GM12878 (cell line): ENCODE measurements around the gene LDHAL6B. TPM values are rescaled to one million over a fixed set of nuclear protein-coding genes. Genes with fewer than 3 reads are reported as not detected.

Source experiments
- ATAC-seq: fragments of 200-7000 bp; cut with Tn5 transposase; 3 replicates; pipeline ENCODE4 v1.9.1; 2020; ENCODE audit warnings: mild to moderate bottlenecking, moderate library complexity
- BruUV-seq: library from RNA; stranded (reverse); fragments of 400-500 nt; replicated peaks from 2 replicates; lab custom pipeline; 2021; lab: Mats Ljungman, UMichigan
- CTCF ChIA-PET: fragments of 300-600 bp; sonication (Branson Sonifier 250); formaldehyde crosslinking; extraction: SDS; loops from one replicate; lab custom pipeline; 2021; ENCODE audit warnings: inconsistent platforms; lab: Yijun Ruan, JAX
- POLR2A ChIA-PET: fragments of 350-600 bp; formaldehyde crosslinking; extraction: SDS; loops from one replicate; lab custom pipeline; 2021; ENCODE audit warnings: inconsistent platforms; lab: Charles Lee
- RAD21 ChIA-PET: fragments of 300-600 bp; sonication (Branson Sonifier 250); formaldehyde crosslinking; loops from one replicate; lab custom pipeline; 2023; ENCODE audit warnings: antibody characterized with exemption; ENCODE audit not compliant: unreplicated experiment; lab: Charles Lee
- SMC1A ChIA-PET: fragments of 300-600 bp; sonication (Branson Sonifier 250); formaldehyde crosslinking; loops from one replicate; lab custom pipeline; 2023; ENCODE audit not compliant: unreplicated experiment, uncharacterized antibody; lab: Charles Lee
- DNase-seq: peaks from one replicate; pipeline ENCODE4 v3.0.0-alpha.2; 2011; ENCODE audit warnings: low read depth, low spot score
- FAIRE-seq: peaks from 3 replicates; lab custom pipeline; 2011; peaks lifted over from hg19 to GRCh38; lab: Jason Lieb, UNC
- H2AFZ ChIP-seq: 2 replicates; pipeline ENCODE4 v1.6.0; 2011; ENCODE audit warnings: low read depth, low read length, control low read depth; ENCODE audit not compliant: control insufficient read depth
- H3K27ac ChIP-seq: 2 replicates; pipeline ENCODE4 v1.5.1; 2011; ENCODE audit warnings: control low read depth; ENCODE audit not compliant: control insufficient read depth, insufficient read depth
- H3K27me3 ChIP-seq, 2 experiments: replicated peaks in 1 of 2; 2 replicates each; pipeline versions ENCODE4 v1.6.0 to v1.6.1; 2011; ENCODE audit warnings: low read length in 1 of 2; ENCODE audit not compliant: control insufficient read depth in 2 of 2, insufficient read depth in 2 of 2
- H3K36me3 ChIP-seq, 2 experiments: 2 replicates each; pipeline ENCODE4 v1.5.1; 2011; ENCODE audit warnings: low read length in 1 of 2; ENCODE audit not compliant: control insufficient read depth in 2 of 2, insufficient read depth in 2 of 2
- H3K4me1 ChIP-seq: 2 replicates; pipeline ENCODE4 v1.6.1; 2011; ENCODE audit warnings: mild to moderate bottlenecking, low read length, moderate library complexity, mixed read lengths; ENCODE audit not compliant: control insufficient read depth, insufficient read depth
- H3K4me2 ChIP-seq: 2 replicates; pipeline ENCODE4 v1.6.0; 2011; ENCODE audit warnings: control low read depth; ENCODE audit not compliant: control insufficient read depth, insufficient read depth
- H3K4me3 ChIP-seq: fragments of 200-600 bp; sonication (generic); 2 replicates; pipeline ENCODE4 v1.5.1; 2016
- H3K79me2 ChIP-seq: 2 replicates; pipeline ENCODE4 v1.6.0; 2011; ENCODE audit warnings: low read length; ENCODE audit not compliant: control insufficient read depth, insufficient read depth
- H3K9ac ChIP-seq: 2 replicates; pipeline ENCODE4 v1.8.0; 2011; ENCODE audit warnings: low read length, control low read depth, mixed read lengths; ENCODE audit not compliant: control insufficient read depth, insufficient read depth
- H3K9me3 ChIP-seq: replicated peaks from 3 replicates; pipeline ENCODE4 v1.5.1; 2011; ENCODE audit warnings: mild to moderate bottlenecking, low read length; ENCODE audit not compliant: control insufficient read depth, insufficient read depth
- H4K20me1 ChIP-seq: 2 replicates; pipeline ENCODE4 v1.6.0; 2011; ENCODE audit not compliant: control insufficient read depth, insufficient read depth
- BACH1 ChIP-seq: fragments of 450-650 bp; IDR thresholded peaks from 2 replicates; pipeline ENCODE4 v1.6.1; 2017; ENCODE audit warnings: mild to moderate bottlenecking, borderline replicate concordance
- BMI1 ChIP-seq: fragments of 450-650 bp; IDR thresholded peaks from 2 replicates; pipeline ENCODE4 v1.6.1; 2016; ENCODE audit warnings: mild to moderate bottlenecking, moderate library complexity, borderline replicate concordance
- CBFB ChIP-seq: IDR thresholded peaks from 2 replicates; pipeline ENCODE4 v1.6.1; 2016; ENCODE audit warnings: antibody characterized with exemption, low read depth
- CEBPB ChIP-seq, 2 experiments: fragments of 150-350 bp in 1 of 2; IDR thresholded peaks; 2 replicates each; pipeline ENCODE4 v1.6.1; 2012 to 2014; ENCODE audit warnings: low read depth in 2 of 2, low read length in 2 of 2, borderline replicate concordance in 1 of 2, inconsistent platforms in 1 of 2
- CREB1 ChIP-seq: IDR thresholded peaks from 2 replicates; pipeline ENCODE4 v1.6.1; 2012; ENCODE audit warnings: low read depth, mild to moderate bottlenecking, inconsistent platforms
- EGR1 ChIP-seq, 2 experiments: IDR thresholded peaks; 1 replicate in 1 of 2; 2 replicates in 1 of 2; pipeline ENCODE4 v1.6.1; 2011 to 2012; ENCODE audit warnings: low read depth in 2 of 2, low read length in 2 of 2, borderline replicate concordance in 1 of 2, mild to moderate bottlenecking in 1 of 2, moderate library complexity in 1 of 2
- EZH2 ChIP-seq: IDR thresholded peaks from 2 replicates; pipeline ENCODE4 v1.6.1; 2012; ENCODE audit warnings: low read depth, mild to moderate bottlenecking, control low read depth, inconsistent platforms, low read length, borderline replicate concordance; ENCODE audit not compliant: control insufficient read depth
- IKZF1 ChIP-seq: fragments of 450-650 bp; conservative IDR thresholded peaks from 2 replicates; pipeline ENCODE4 v1.6.1; 2017; ENCODE audit warnings: antibody characterized with exemption, mild to moderate bottlenecking
- JUND ChIP-seq: IDR thresholded peaks from 2 replicates; pipeline ENCODE4 v1.6.1; 2012; ENCODE audit warnings: low read depth, mild to moderate bottlenecking, low read length, improper control_type of control experiment, moderate library complexity
- MYB ChIP-seq: fragments of 150-350 bp; IDR thresholded peaks from 2 replicates; pipeline ENCODE4 v1.6.1; 2014; ENCODE audit warnings: mild to moderate bottlenecking, low read depth, low read length, borderline replicate concordance
- PAX8 ChIP-seq: fragments of 450-650 bp; IDR thresholded peaks from 2 replicates; pipeline ENCODE4 v1.6.1; 2017; ENCODE audit warnings: mild to moderate bottlenecking, moderate library complexity
- POLR2A ChIP-seq: IDR thresholded peaks from 2 replicates; pipeline ENCODE4 v1.6.1; 2011; ENCODE audit warnings: low read depth, mild to moderate bottlenecking, low read length
- SMAD1 ChIP-seq: fragments of 450-650 bp; IDR thresholded peaks from 2 replicates; pipeline ENCODE4 v1.6.1; 2018; ENCODE audit warnings: mild to moderate bottlenecking, low read depth; ENCODE audit not compliant: partially characterized antibody
- SPI1 ChIP-seq: IDR thresholded peaks from 2 replicates; pipeline ENCODE4 v1.6.1; 2011; ENCODE audit warnings: low read depth, mild to moderate bottlenecking, low read length, moderate library complexity, borderline replicate concordance; ENCODE audit not compliant: insufficient read depth
- TCF12 ChIP-seq: IDR thresholded peaks from 2 replicates; pipeline ENCODE4 v1.6.1; 2011; ENCODE audit warnings: low read depth, mild to moderate bottlenecking, low read length
- ZBTB4 ChIP-seq: fragments of 450-650 bp; formaldehyde crosslinking; IDR thresholded peaks from 2 replicates; pipeline ENCODE4 v1.4.0; 2022; ENCODE audit warnings: mild to moderate bottlenecking, moderate library complexity
- WGBS: methylation state at CpG from one replicate; pipeline ENCODE4 v1.1.6; 2016; ENCODE audit warnings: low lambda C conversion rate; ENCODE audit not compliant: insufficient replicate concordance, insufficient coverage; ENCODE audit errors: missing lambda C conversion rate; 5-methylcytosine and 5-hydroxymethylcytosine counted together
- in situ Hi-C: fragments of 300-500 bp; cut with MboI; formaldehyde crosslinking; loops from 9 replicates; pipeline ENCODE4 v1.14.3; 2018; ENCODE audit warnings: mixed read lengths
- intact Hi-C: fragments of 100-400 bp; cut with micrococcal nuclease; formaldehyde crosslinking; loops from one replicate; pipeline ENCODE4 v1.14.2; 2022; ENCODE audit not compliant: unreplicated experiment
- polyA plus RNA-seq, 11 experiments: library from polyadenylated mRNA; depleted of rRNA in 4 of 11; unstranded in 6 of 11; stranded (reverse) in 5 of 11; fragments of >200 nt; fragmentation: Nextera tagmentation in 4 of 11; fragmentation: Illumina TruSeq in 1 of 11; extraction: Ambion mirVana in 4 of 11; extraction: Trizol in 1 of 11; gene quantifications; 1 replicate in 1 of 11; 2 replicates in 10 of 11; pipeline versions ENCODE4 v1.2.1 to v1.2.3, GENCODE V29; 2011 to 2016; ENCODE audit warnings: inconsistent platforms in 2 of 11, missing spikeins in 2 of 11, low read depth in 1 of 11
- total RNA-seq, 4 experiments: library from RNA; depleted of rRNA in 3 of 4; stranded (reverse); fragments of >200 nt in 3 of 4; fragmentation: Illumina TruSeq in 1 of 4; extraction: Trizol in 1 of 4; gene quantifications; 2 replicates each; pipeline versions ENCODE4 v1.2.1 to v1.2.3, GENCODE V29; 2013 to 2021

Gene LDHAL6B
- total and polyA plus RNA-seq, 10 of the 15 experiments (the other 5 are each of a cell fraction or from before 2014, with no cell fraction given), result 0.33 to 0.66 TPM; not detected in 8

DNA sequence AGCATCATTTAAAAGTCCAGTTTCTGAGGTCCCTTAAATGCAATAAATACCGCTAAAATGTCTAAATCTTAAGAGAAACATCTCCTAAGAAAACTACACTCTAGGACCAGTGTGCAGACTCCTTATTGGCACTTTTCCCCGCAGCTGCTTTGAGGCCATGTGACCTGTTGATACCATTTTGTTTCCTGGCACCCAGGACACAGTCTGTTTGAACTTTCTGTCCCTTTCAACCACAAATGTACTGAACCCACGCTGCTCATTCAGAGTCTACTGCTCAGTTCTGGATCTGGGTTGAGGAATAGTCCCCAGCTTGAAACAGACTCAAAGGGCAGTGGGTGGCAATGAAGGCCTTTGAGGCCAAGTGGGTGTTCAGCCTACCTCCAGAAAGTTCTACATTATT lies 17.1 kb downstream of the LDHAL6B start:
- RAD21 ChIA-PET, result no interaction called here
- WGBS, result 64% methylated on average over 3 of the region's 3 CpGs

DNA sequence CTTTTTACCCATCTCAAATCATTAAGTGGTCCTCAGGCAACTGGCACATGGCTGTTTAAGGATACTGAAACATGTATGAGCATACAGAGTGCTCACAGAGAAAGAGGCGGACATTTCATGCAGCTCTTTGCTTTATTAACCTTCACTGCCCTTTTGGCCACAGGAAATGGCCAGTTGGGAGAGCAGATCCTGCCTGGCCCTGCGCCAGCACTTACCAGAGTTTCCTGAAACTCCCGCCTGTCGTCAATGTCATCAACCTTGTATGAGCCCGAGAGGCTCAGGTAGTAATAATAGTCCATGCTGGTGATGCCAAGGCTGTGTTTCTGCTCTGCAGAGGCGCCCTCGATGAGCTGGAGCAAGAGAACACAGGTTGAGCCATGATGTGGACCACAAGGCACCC lies 17.8 kb downstream of the LDHAL6B start:
- Histone ChIP-seq H3K27ac (no peak overlapping the region), H3K4me1 (no peaks in the 10 kb centered on the region), H3K4me3 (no peak overlapping the region), H3K9me3 (no peaks in the 10 kb centered on the region), H2AFZ (no peak overlapping the region), H3K9ac (no peak overlapping the region), H3K79me2 (no peaks in the 10 kb centered on the region), H3K27me3 (no peaks in the 10 kb centered on the region), H3K36me3 (peaks cover 20 to 45% of the 10 kb centered on the region in 2 experiments), H3K4me2 (no peak overlapping the region), H4K20me1 (no peaks in the 10 kb centered on the region)
- no peak for DNase-seq
- ChIA-PET POLR2A (no interaction called here), RAD21 (no interaction called here), CTCF (interaction anchor here (0.7 to 1.2 kb wide), 4 partner anchors 11 to 63 kb away, joined by 3 to 4 read pairs (median 4); no protein-coding TSS in a partner anchor), SMC1A (interaction anchor here (0.6 to 1.3 kb wide), 3 partner anchors 10 to 105 kb away, joined by 3 read pairs; no protein-coding TSS in a partner anchor)
- FAIRE-seq, result no peak
- intact Hi-C loops (no loop called here), in situ Hi-C loops (no loop called here)
- ATAC-seq, result no peak
- BruUV-seq, result no TSS peak
- 90% methylated on average over 7 of the region's 7 CpGs for WGBS
- TF ChIP-seq ZBTB4 (CRISPR knock-in tag) (no peak), JUND (no peak), SMAD1 (no peak), POLR2A (no peak; the same call in 1 of the 2 replicates), CEBPB (IDR thresholded peaks at IDR 0.05; ENCODE audit: borderline replicate concordance in 1 of 2, low read depth in 2 of 2, low read length in 2 of 2) (no peak), CBFB (no peak), BACH1 (no peak), CREB1 (no peak), EGR1 (IDR thresholded peaks at IDR 0.05; ENCODE audit: borderline replicate concordance in 1 of 2, low read depth in 2 of 2, low read length in 2 of 2) (no peak)

More for the DNA sequence above, 17.1 kb downstream of the LDHAL6B start:
- Histone ChIP-seq H3K79me2 (no peaks in the 10 kb centered on the region), H3K27ac (no peak overlapping the region), H3K4me1 (no peaks in the 10 kb centered on the region), H4K20me1 (no peaks in the 10 kb centered on the region), H3K4me2 (no peak overlapping the region), H3K9ac (no peak overlapping the region), H2AFZ (no peak overlapping the region), H3K27me3 (no peaks in the 10 kb centered on the region), H3K36me3 (peaks cover 20 to 40% of the 10 kb centered on the region in 2 experiments), H3K9me3 (no peaks in the 10 kb centered on the region), H3K4me3 (no peak overlapping the region)
- POLR2A ChIA-PET, result no interaction called here
- CTCF ChIA-PET, result interaction anchor here (1.2 kb wide), 1 partner anchor 62 kb away, joined by 3 read pairs; no protein-coding TSS in a partner anchor
- in situ Hi-C loops (no loop called here), intact Hi-C loops (no loop called here)
- no peak for ATAC-seq
- TF ChIP-seq EZH2 (no peak), EGR1 (IDR thresholded peaks at IDR 0.05; ENCODE audit: borderline replicate concordance in 1 of 2, low read depth in 2 of 2, low read length in 2 of 2) (no peak), MYB (no peak), SMAD1 (no peak), PAX8 (no peak), BMI1 (no peak), SPI1 (no peak), TCF12 (no peak), IKZF1 (no peak)
- SMC1A ChIA-PET, result interaction anchor here (0.7 to 0.8 kb wide), 2 partner anchors 10 to 13 kb away, joined by 3 read pairs; no protein-coding TSS in a partner anchor
- no TSS peak for BruUV-seq
- DNase-seq, result no peak
- FAIRE-seq, result no peak
